Gastrocnemius medialis (tissue), 4 donors: ENCODE measurements around the gene RBM33.

Experiments
- POLR2A ChIP-seq, 2 donors: fragments of 450-650 bp; IDR thresholded peaks; one replicate each; pipeline ENCODE4 v1.6.1; 2017; ENCODE audit warnings: antibody characterized with exemption in 2 of 2, mild to moderate bottlenecking in 2 of 2, moderate library complexity in 2 of 2
- TF ChIP-seq, protein P1 (sequence below), 5 experiments: fragments of 450-650 bp in 3 of 5; fragments of 200-600 bp in 2 of 5; sonication (generic) in 2 of 5; IDR thresholded peaks in 4 of 5; conservative IDR thresholded peaks in 1 of 5; 1 replicate in 4 of 5; 2 replicates in 1 of 5; pipeline ENCODE4 v1.5.1; 2016 to 2019; ENCODE audit warnings: antibody characterized with exemption in 5 of 5, mild to moderate bottlenecking in 3 of 5, moderate library complexity in 3 of 5

DNA sequence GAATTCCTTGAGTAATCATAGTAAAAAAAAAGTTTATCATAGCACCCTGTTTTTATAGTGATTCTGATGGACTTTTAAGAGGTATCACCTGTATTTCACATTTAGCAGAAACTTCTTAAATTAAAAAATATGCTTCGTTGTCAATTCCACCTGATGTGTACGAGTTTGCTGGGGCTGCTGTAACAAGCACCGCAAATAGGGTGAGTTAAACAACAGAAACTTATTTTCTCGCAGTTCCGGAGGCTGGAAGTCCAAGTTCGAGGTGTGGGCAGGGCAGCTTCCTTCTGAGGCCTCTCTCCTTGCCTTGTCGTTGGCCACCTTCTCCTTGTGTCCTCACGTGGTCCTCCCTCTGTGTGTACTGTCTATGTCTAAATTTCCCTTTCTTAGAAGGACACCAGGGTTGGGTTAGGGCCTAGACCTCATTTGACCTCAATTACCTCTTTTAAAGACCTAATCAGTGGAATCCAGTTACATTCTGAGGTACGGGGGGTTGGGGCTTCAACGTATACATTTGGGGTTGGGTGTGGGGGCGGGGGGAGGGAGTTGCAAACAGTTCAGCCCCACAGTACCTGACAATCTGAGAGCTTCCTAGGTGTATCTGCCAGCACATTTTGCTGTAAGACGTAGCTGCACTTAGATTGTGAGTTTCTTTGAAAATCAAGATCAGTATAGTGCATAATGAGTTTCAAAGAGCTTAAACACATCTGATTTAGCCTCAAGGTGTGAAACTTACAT lies 72.7 kb downstream of the RBM33 start:
- TF ChIP-seq, protein P1, sequence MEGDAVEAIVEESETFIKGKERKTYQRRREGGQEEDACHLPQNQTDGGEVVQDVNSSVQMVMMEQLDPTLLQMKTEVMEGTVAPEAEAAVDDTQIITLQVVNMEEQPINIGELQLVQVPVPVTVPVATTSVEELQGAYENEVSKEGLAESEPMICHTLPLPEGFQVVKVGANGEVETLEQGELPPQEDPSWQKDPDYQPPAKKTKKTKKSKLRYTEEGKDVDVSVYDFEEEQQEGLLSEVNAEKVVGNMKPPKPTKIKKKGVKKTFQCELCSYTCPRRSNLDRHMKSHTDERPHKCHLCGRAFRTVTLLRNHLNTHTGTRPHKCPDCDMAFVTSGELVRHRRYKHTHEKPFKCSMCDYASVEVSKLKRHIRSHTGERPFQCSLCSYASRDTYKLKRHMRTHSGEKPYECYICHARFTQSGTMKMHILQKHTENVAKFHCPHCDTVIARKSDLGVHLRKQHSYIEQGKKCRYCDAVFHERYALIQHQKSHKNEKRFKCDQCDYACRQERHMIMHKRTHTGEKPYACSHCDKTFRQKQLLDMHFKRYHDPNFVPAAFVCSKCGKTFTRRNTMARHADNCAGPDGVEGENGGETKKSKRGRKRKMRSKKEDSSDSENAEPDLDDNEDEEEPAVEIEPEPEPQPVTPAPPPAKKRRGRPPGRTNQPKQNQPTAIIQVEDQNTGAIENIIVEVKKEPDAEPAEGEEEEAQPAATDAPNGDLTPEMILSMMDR (IDR thresholded peaks at IDR 0.05 in 4 of 5, conservative IDR thresholded peaks at IDR 0.05 in 1 of 5) = no peak
- no peak for TF ChIP-seq POLR2A (IDR thresholded peaks at IDR 0.05)
